CD4-positive, alpha-beta T cell treated with Interleukin-4 for 4 hours (primary cell): Measurements from ENCODE around the gene CYP2B6.
"Not testable (repeated sequence)": the region's sequence is repeated elsewhere in the genome, so short reads cannot be mapped to it uniquely, and the experiment has no call there.

ENCODE experiments used
- DNase-seq: peaks from one replicate; pipeline ENCODE4 v3.0.0-alpha.2; 2020

Gene CYP2B6

GRCh38 chr19:40981591-40981990 is 9.5 kb upstream of the CYP2B6 start:
- DNase-seq = no peak

- no peak for DNase-seq
These were observed 8.4 kb upstream of the CYP2B6 start for GRCh38 chr19:40982594-40983101.

- DNase-seq = no peak
These were observed 1.6 kb upstream of the CYP2B6 start for GRCh38 chr19:40989453-40989852.

- DNase-seq = no peak
These were observed 4.3 kb downstream of the CYP2B6 start for GRCh38 chr19:40995355-40995754.

GRCh38 chr19:40999018-40999417 is 7.9 kb downstream of the CYP2B6 start:
- DNase-seq = not testable (repeated sequence)

GRCh38 chr19:41000310-41000737 is 9.2 kb downstream of the CYP2B6 start:
- DNase-seq = no peak

GRCh38 chr19:41001243-41001971 is 10.3 kb downstream of the CYP2B6 start:
- no peak for DNase-seq

- DNase-seq = not testable (repeated sequence)
These were observed 12.6 kb downstream of the CYP2B6 start for GRCh38 chr19:41003656-41004055.

- no peak for DNase-seq
These were observed 18.7 kb downstream of the CYP2B6 start for GRCh38 chr19:41009700-41010235.

GRCh38 chr19:41013359-41013758 is 22.3 kb downstream of the CYP2B6 start:
- no peak for DNase-seq

- DNase-seq = no peak
These were observed 23.6 kb downstream of the CYP2B6 start for GRCh38 chr19:41014643-41015042.

GRCh38 chr19:41016488-41017071 is 25.5 kb downstream of the CYP2B6 start:
- no peak for DNase-seq

GRCh38 chr19:41018736-41019290 is 27.7 kb downstream of the CYP2B6 start:
- no peak for DNase-seq

GRCh38 chr19:41019346-41019745 is 28.3 kb downstream of the CYP2B6 start:
- DNase-seq = no peak

- DNase-seq = no peak
These were observed 32.1 kb downstream of the CYP2B6 start for GRCh38 chr19:41023193-41023592.

GRCh38 chr19:41025411-41025810 is 34.3 kb downstream of the CYP2B6 start:
- no peak for DNase-seq

- no peak for DNase-seq
These were observed 34.8 kb downstream of the CYP2B6 start for GRCh38 chr19:41025871-41026270.

GRCh38 chr19:41027273-41027967 is 36.3 kb downstream of the CYP2B6 start:
- DNase-seq = no peak

GRCh38 chr19:41029524-41030432 is 38.7 kb downstream of the CYP2B6 start:
- no peak for DNase-seq

- DNase-seq = no peak
These were observed 39.6 kb downstream of the CYP2B6 start for GRCh38 chr19:41030651-41031050.

GRCh38 chr19:41031916-41032315 is 40.8 kb downstream of the CYP2B6 start:
- no peak for DNase-seq

GRCh38 chr19:41033324-41033723 is 42.2 kb downstream of the CYP2B6 start:
- not testable (repeated sequence) for DNase-seq
